WTC11 (cell line): ENCODE data around the gene RNASEL.

Experiments
- ETV6 ChIP-seq: sonication (generic); formaldehyde crosslinking; IDR thresholded peaks from 2 replicates; pipeline ENCODE4 v1.8.1; 2022; ENCODE audit warnings: mild to moderate bottlenecking, missing genetic modification reagents
- NFATC4 ChIP-seq: fragments of 250-450 bp; sonication (Bioruptor Pico); IDR thresholded peaks from 2 replicates; pipeline ENCODE4 v1.9.0; 2021; ENCODE audit warnings: mild to moderate bottlenecking
- TP53 ChIP-seq: sonication (generic); formaldehyde crosslinking; IDR thresholded peaks from 2 replicates; pipeline ENCODE4 v1.8.1; 2023; ENCODE audit warnings: mild to moderate bottlenecking, missing genetic modification reagents
- TF ChIP-seq, protein P1 (sequence below): fragments of 200-600 bp; IDR thresholded peaks from 2 replicates; pipeline ENCODE4 v1.8.0; 2022; ENCODE audit warnings: antibody characterized with exemption
- TF ChIP-seq, protein P2 (sequence below): fragments of 250-450 bp; sonication (Bioruptor Pico); IDR thresholded peaks from 2 replicates; pipeline ENCODE4 v1.8.0; 2021; ENCODE audit warnings: mild to moderate bottlenecking

DNA sequence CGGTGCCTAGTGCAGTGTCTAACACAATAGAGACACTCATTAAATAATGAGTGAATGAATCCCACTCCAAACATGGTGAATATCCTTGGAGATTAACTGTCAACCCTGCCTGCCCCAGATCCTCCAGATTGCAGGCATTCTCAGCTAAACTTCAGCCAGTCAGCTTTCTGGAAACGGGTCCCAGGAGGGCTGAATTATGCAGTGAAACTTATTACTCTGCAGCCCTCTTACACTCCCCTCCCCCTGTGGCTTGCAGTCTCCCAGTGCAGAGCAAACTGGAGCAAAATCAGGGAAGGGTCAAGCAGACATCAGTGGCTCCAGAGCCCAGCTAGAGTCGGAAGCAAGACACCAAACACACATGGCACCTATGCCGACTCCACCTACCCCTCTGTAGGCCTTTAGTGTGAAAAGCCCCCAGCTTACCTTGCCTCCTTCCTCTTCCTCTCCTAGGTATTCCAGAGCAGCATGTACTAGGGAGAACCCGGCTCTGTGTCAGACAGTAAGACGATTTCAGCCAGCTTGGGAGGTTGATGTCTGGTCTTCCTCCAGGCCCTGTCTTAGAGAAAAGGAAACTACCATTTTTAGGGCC, 21.6 kb upstream of the RNASEL start:
- TF ChIP-seq, protein P1, sequence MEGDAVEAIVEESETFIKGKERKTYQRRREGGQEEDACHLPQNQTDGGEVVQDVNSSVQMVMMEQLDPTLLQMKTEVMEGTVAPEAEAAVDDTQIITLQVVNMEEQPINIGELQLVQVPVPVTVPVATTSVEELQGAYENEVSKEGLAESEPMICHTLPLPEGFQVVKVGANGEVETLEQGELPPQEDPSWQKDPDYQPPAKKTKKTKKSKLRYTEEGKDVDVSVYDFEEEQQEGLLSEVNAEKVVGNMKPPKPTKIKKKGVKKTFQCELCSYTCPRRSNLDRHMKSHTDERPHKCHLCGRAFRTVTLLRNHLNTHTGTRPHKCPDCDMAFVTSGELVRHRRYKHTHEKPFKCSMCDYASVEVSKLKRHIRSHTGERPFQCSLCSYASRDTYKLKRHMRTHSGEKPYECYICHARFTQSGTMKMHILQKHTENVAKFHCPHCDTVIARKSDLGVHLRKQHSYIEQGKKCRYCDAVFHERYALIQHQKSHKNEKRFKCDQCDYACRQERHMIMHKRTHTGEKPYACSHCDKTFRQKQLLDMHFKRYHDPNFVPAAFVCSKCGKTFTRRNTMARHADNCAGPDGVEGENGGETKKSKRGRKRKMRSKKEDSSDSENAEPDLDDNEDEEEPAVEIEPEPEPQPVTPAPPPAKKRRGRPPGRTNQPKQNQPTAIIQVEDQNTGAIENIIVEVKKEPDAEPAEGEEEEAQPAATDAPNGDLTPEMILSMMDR = no peak
- TF ChIP-seq TP53 (CRISPR knock-in tag) (no peak), NFATC4 (CRISPR knock-in tag) (no peak), ETV6 (CRISPR knock-in tag) (no peak)
- TF ChIP-seq, protein P2, sequence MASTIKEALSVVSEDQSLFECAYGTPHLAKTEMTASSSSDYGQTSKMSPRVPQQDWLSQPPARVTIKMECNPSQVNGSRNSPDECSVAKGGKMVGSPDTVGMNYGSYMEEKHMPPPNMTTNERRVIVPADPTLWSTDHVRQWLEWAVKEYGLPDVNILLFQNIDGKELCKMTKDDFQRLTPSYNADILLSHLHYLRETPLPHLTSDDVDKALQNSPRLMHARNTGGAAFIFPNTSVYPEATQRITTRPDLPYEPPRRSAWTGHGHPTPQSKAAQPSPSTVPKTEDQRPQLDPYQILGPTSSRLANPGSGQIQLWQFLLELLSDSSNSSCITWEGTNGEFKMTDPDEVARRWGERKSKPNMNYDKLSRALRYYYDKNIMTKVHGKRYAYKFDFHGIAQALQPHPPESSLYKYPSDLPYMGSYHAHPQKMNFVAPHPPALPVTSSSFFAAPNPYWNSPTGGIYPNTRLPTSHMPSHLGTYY (CRISPR knock-in tag) = no peak
